ENCODE data around the gene FILIP1L.

FILIP1L gene

GRCh38 chr3:99915906-99916432, 198.3 kb downstream of the FILIP1L start:
- no peak for DNase-seq

DNA sequence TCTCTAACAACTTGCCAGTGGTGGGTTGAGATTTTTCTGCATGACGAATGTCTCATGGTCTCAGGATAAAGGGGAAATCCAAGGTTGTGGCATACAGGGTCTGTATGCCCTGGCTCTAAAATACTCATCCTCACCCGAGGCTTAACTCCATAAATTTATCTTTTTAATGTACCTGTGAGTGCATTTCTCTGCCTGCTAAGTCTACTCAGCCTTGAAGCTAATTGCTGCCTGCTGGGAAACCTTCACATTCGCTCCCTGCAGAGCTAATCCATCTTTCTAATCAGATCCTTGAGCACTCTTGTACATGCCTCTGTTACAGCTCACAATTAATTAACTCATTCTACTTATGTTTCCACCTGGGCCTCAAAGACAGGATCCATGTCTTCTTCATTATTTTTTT, 202.9 kb downstream of the FILIP1L start:
- no peak for DNase-seq

DNA sequence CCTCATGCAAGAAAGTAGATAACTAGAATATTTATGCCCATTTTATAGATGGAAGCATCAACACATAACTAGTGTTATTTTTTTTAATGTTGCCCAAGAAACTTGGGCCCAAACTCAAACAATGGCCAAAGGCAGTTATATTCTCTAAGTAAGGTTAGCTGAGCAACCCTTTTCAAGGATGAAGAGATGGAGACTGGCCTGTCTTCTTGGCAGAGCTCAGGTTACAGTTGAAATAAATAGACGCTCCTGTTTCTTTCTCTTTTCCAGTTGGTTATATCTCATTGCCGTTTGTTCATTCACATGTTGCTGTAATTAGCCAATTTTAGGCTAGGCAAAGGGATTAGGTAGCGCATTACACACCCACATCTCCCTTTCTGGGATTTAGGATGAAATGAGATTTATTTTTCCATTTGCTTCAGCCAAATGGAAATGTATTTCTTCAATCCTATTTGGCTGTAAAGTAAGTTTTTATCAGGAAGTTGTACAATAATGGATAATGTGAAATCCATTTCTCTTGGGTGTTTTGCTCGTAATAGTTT, 203.5 kb downstream of the FILIP1L start:
- no peak for DNase-seq

DNA sequence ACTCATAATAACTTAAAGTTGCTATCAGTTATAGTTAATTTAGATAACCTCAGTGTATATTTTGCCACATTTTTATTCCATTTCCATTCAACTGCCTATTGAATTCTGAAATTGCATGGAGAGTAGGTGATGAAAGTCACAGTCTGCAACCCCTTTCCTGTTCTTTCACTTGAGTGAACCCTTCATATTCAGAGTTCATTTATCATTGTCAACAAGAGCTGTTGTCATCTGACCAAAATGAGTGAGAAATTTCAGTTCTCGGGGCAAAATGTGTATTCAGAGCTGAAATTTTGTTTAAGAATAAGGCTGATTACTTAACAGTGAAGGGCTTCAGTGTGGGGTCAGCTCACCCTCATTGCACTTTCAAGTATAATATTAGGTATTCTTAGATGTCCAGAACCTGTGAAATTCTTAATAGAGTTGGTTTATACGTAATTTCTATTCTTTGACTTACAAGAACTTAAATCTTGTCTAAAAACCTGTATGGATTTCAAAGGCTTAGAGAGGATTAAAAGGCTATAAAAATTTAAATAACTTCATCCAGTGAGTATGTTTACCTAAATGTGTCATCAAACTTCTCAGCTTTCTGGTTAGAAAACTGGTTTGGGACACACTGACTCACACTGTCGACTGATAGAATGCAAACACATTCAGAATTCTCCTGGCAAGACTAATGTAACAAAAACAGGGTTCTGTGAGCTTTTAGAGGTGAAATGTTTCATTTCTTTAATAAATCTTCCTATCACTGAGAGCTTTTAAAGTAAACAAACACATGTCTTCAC, 204.4 kb downstream of the FILIP1L start:
- DNase-seq: no peak

DNA sequence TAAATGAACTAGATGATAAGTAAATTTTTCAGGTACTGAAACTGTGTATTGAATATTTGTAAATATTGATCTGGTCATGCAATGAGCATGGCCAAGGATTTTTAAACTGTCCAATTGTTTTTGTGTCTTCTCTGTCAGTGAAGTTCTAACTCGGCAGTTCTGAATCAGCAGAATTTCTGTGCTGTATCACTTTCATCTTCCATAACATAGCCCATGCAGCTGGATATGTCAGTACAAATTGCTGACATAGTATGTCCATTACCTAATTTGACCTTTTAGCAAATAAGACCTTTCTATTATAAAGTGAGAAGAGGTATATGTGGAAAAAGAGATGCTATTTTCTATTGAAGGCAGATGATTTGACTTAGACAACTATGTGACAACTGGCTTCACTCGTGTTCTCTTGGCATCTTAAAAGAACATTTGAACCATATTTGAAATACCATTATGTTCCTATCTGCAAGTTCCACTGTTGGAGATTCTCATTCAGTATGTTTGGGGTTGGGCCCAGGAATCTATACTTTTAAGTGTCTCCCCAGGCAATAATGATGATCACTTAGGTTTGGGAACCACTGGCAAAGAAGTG, 206.2 kb downstream of the FILIP1L start:
- no peak for DNase-seq

GRCh38 chr3:99903869-99904268, 210.4 kb downstream of the FILIP1L start:
- no peak for DNase-seq

GRCh38 chr3:99902091-99902490, 212.2 kb downstream of the FILIP1L start:
- no peak for DNase-seq

DNA sequence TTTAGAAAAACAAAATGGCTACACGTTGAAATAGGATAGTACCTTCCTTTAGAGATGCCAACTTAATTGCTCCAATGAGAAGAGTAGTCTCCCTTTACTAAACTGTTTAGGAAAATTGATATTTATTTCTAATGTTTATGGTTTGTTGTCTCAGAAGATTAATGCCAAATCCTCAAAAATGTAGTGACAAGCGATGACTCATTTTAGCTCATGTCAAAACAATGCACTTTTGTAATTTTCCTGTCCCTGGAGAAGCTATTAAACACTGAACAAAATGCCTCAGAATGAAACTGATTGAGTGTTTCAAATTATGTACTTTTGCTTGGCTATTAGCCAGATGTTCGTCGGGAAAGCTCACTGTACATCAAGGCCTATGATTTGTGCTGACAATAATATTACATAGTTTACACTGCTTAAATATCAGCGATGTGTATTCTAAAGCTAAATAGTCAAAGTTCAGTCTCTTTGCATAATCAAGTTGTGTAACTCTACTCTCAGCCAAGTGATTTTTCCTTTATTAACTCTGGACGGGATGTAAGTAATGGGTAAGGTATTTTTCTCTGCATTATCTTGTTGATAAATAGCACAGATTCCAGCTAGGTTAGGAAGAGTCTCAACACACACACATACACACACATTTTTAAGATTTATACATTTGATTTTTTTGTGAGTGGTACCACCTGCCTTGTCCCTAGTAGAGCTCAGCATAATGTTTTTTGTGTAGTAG, 212.9 kb downstream of the FILIP1L start:
- no peak for DNase-seq

DNA sequence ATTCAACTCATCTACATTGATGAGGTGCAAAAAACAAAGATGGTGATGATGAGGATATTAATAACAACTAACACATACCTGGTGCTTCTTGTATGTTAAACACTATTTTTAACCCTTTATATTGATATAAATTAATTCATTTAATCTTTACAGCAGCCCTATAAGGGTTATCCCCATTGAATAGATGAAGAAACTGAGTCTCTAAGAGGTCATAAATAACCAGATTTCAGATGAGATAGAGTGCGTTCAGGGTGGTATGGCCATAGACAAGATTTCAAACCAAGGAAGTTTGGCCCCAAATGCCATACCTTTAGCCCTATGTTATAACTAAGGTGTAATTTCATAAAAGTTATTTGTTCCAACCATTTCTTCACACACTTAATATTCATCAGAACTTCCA, 214.1 kb downstream of the FILIP1L start:
- no peak for DNase-seq

- DNase-seq: no peak
Measured at GRCh38 chr3:99899603-99900002, 214.7 kb downstream of the FILIP1L start.

- DNase-seq: no peak
Measured at GRCh38 chr3:99896482-99896881, 217.8 kb downstream of the FILIP1L start.

DNA sequence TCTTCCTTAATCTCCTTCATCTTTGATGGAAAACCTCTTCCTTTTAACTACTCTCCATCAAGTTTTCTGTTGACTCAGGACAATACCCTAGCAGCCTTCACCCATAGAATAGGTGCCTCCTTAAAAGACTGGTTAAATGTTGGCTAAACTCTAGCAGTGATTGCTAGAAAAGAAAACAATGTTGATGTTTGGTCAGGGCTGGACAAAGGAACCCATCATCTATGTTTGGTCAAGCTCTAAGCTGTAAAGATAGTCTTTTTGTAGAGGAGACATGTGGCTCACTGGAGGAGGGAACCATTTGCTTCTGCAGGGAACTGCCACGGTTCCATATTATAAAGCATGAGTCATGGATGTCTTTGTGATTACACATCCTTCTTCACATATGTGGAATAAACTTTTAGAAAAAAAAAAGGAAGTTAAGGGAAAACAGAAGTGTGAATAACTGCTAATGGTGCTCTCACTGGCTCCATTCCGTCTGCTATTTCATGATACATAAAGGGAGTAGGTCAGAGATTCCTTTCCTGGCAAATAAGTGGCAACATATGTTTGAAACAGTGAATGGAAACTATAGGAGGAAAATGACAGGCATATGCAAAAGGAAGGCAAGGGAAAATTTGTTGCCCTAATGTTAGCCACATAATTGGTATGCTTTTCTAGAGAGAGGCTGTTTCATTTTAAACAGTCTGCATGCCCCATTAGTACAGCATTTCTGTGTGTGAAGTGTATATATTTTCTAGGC, 218.4 kb downstream of the FILIP1L start:
- peak; percentile 20 for DNase-seq

DNA sequence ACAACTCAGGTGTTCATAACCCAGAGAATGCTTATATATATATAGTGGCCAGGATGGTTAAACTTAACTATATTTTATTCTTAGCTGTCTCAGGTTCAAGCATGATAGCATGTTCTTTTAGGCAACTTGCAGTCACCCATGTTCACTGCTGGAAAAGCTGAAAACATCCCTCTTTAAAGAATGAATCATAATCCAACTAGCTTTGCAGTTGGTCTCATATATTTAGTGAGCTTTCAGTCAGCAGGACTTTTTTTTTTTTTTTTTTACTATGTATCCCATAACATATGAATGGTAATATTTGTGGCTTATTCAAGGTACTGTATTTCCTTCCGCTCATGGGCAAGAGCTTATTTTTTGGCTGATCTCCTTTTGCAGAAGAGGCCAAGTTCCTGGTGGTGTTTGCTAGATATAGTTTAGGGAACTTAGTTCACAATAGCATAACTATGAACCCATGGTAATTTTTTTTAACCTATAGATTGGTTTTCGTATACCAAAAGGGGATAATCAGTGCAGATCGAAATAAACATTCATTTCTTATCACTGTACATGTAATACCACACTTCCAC, 219.1 kb downstream of the FILIP1L start:
- DNase-seq: no peak

DNA sequence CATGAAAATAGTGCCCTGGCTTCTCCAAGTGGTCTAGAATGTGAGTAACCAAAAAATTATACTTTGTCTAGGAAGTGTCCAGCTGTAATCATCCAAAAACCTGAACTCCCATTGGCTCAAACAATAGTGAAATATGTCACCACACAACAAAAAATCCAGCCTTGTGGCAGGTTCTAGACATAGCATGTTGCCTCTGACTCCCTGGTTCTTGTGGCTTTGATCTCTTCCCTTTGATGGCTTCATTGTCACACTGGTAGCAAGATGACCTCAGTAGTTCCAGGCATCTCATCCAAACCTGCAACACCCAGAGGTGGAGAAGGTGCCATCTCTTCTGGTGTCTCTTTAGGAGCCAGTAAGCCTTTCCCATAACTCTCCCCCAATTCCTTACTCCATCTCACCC, 222.0 kb downstream of the FILIP1L start:
- no peak for DNase-seq

- no peak for DNase-seq
Measured at GRCh38 chr3:99891610-99892285, 222.6 kb downstream of the FILIP1L start.

DNA sequence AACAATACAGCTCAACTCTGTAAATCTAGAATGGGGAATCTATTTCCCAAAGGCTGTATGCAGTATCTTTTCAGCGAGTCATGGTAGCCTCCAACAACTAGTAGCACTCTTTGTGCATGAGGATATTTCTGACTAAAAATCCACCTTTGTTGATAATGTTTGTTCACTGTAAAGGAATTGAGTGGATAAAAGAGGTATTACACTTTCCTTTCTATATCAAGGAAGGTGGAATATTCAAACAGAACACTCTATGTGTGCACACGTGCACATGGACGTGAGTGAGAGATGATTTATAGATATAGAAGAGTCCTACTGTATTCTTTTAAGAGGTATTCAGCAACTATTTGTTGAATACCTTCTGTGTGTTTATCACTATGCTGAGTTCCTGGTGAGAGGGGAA, 228.4 kb downstream of the FILIP1L start:
- no peak for DNase-seq

DNA sequence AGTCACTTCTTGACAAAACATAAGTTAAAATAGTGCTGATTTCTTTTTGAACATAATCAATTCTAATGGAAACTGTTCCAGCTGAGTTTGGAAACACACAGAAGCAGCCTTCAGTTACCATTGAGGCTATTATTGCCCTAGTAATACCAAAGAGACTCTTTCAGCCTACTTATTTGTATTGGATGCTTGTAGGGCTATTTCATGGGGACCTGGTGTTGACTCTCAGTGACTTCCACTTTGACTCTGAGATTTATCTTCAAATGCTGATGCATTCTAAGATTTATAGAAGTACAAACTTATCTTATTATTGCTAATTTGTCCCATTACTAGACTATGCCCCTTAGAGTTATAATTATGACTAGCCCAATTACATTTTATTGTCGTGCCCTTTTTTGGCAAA, 229.2 kb downstream of the FILIP1L start:
- no peak for DNase-seq

DNA sequence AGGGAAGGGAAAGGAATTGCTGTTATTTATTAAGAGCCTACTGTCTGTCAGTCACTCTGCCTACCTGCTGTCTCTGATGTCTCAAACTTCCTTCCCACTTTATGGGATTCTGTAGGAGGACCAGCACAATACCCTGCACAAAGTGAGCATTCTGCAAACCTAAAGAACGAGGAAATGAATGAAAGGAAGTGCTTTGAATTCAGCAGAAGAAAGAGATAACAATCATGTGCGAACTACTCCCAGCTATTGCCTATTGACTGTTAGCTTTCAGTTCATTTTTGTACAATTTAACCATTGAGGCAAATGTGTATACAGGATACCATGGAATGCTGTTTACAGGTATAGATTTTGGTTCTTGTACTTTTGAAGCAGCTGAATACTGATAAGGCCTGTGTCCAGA, 229.8 kb downstream of the FILIP1L start:
- DNase-seq: no peak

DNA sequence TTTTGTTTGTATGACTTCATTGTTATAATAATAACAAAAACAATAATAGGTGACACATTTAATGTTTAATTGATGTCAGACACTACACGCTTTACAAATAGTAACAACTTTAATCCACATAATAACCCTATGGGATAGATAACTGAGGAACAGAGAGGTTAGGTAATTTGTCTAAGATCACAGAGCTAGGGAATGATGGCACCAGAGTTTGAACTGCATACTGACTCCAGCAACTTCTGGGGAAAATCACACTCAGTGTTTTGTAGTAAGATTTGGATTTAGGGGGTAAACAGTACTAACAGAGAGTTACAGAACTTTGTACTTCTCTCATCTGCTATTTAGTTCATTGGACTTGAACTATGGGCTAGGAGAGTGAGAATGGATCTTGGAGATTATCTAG, 230.6 kb downstream of the FILIP1L start:
- no peak for DNase-seq

- DNase-seq: no peak
Measured at GRCh38 chr3:99883138-99883461, 231.2 kb downstream of the FILIP1L start.

DNA sequence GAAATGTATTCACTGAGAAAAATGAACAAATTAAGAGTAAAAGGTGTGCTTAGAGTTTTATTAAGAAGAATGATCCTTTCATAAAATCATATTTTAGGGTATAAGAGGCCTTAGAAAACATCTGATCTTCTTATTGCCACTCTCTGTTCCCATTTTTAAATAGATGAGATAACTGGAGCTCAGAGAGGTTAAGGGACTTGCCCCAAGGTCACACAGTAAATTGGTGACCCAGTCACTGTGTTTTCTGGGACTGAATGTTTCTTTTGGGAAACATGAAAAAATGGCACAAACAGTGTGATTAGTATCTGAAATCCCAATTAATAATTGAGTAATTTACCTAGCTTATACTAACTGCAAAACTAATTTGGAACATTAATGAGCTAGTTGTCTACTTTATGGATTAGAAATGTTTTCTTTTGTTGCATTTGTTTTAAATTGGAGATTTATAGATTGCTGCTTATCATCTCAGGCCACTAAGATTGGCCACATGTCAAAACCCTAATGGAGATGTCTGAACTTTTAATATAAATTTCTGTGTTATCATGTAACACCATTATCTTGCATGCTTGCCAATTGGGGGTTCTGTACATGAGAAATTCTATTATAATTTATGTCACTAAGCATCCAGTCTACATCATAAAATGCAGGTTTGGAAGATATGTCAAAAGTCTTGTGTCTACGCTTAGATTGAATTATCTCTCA, 231.7 kb downstream of the FILIP1L start:
- DNase-seq: peak; percentile 35

All from hematopoietic multipotent progenitor cell treated with erythropoietin and hydrocortisone succinate and interleukin-3 and kit ligand, for 8 days (in vitro differentiated cells).